H1 (cell line): ENCODE measurements around the gene ADPRH. TPM values are rescaled to one million over a fixed set of nuclear protein-coding genes. Genes with fewer than 3 reads are reported as not detected.

ENCODE experiments used
- CTCF ChIA-PET: fragments of 300-600 bp; sonication (Branson Sonifier 250); formaldehyde crosslinking; loops from one replicate; lab custom pipeline; 2021; ENCODE audit not compliant: partially characterized antibody; lab: Charles Lee
- POLR2A ChIA-PET: fragments of 300-600 bp; sonication (Branson Sonifier 250); formaldehyde crosslinking; loops from one replicate; lab custom pipeline; 2021; ENCODE audit warnings: inconsistent platforms; ENCODE audit not compliant: partially characterized antibody; lab: Charles Lee
- DNase-seq, 2 experiments: peaks; one replicate each; pipeline versions ENCODE4 v3.0.0 to v3.0.0-alpha.2; 2010 to 2022; ENCODE audit warnings: low spot score in 2 of 2, low read depth in 1 of 2, mixed read lengths in 1 of 2
- FAIRE-seq: peaks from 2 replicates; lab custom pipeline; 2011; peaks lifted over from hg19 to GRCh38; lab: Jason Lieb, UNC
- H2AFZ ChIP-seq: 2 replicates; pipeline ENCODE4 v1.8.1; 2012; ENCODE audit warnings: low read length, inconsistent platforms
- H2AK5ac ChIP-seq: 2 replicates; pipeline ENCODE4 v1.6.1; 2013; ENCODE audit warnings: low read depth, low read length
- H2BK120ac ChIP-seq: replicated peaks from 2 replicates; pipeline ENCODE3; 2013; ENCODE audit warnings: low read depth, low read length, inconsistent platforms
- H2BK12ac ChIP-seq: 2 replicates; pipeline ENCODE4 v1.6.1; 2013; ENCODE audit warnings: low read depth, low read length
- H2BK15ac ChIP-seq: 2 replicates; pipeline ENCODE4 v1.6.1; 2013; ENCODE audit warnings: low read length
- H2BK20ac ChIP-seq: 2 replicates; pipeline ENCODE4 v1.6.1; 2013; ENCODE audit warnings: low read length
- H2BK5ac ChIP-seq: 2 replicates; pipeline ENCODE4 v1.6.1; 2013; ENCODE audit warnings: low read depth, low read length
- H3K14ac ChIP-seq: 2 replicates; pipeline ENCODE4 v1.6.1; 2013; ENCODE audit warnings: inconsistent platforms; ENCODE audit not compliant: insufficient read length
- H3K18ac ChIP-seq: 2 replicates; pipeline ENCODE4 v1.6.1; 2013; ENCODE audit warnings: low read length; ENCODE audit errors: extremely low read depth
- H3K23ac ChIP-seq: 2 replicates; pipeline ENCODE4 v1.6.1; 2013; ENCODE audit warnings: inconsistent platforms; ENCODE audit not compliant: insufficient read length
- H3K23me2 ChIP-seq: 2 replicates; pipeline ENCODE4 v1.6.1; 2013; ENCODE audit warnings: low read depth, low read length
- H3K27ac ChIP-seq: 2 replicates; pipeline ENCODE4 v1.6.1; 2011; ENCODE audit warnings: low read depth, low read length, inconsistent platforms
- H3K27me3 ChIP-seq, 4 experiments: replicated peaks in 1 of 4; 1 replicate in 1 of 4; 2 replicates in 3 of 4; pipeline versions ENCODE4 v1.6.1 to v1.8.1; 2011 to 2013; ENCODE audit warnings: low read length in 3 of 4, mild to moderate bottlenecking in 3 of 4, inconsistent platforms in 2 of 4, mixed read lengths in 2 of 4, moderate library complexity in 1 of 4; ENCODE audit not compliant: control insufficient read depth in 3 of 4, insufficient read depth in 3 of 4; ENCODE audit errors: extremely low read depth in 1 of 4
- H3K36me3 ChIP-seq, 4 experiments: 2 replicates each; pipeline versions ENCODE4 v1.6.1 to v1.8.1; 2011 to 2013; ENCODE audit warnings: mild to moderate bottlenecking in 4 of 4, low read length in 3 of 4, moderate library complexity in 2 of 4, control low read depth in 1 of 4, inconsistent platforms in 1 of 4; ENCODE audit not compliant: insufficient read depth in 4 of 4, control insufficient read depth in 2 of 4
- H3K4ac ChIP-seq: replicated peaks from 2 replicates; pipeline ENCODE3; 2013; ENCODE audit warnings: low read length, low read depth, mixed read lengths, inconsistent platforms; ENCODE audit not compliant: insufficient read length
- H3K4me1 ChIP-seq, 4 experiments: replicated peaks in 1 of 4; 1 replicate in 1 of 4; 2 replicates in 3 of 4; pipeline versions ENCODE4 v1.6.1 to v1.8.1; 2011 to 2013; ENCODE audit warnings: low read length in 3 of 4, inconsistent platforms in 2 of 4, mixed read lengths in 1 of 4; ENCODE audit not compliant: insufficient read depth in 4 of 4, control insufficient read depth in 3 of 4
- H3K4me2 ChIP-seq, 2 experiments: 2 replicates each; pipeline versions ENCODE4 v1.6.1 to v1.8.1; 2011 to 2013; ENCODE audit warnings: low read depth in 2 of 2, low read length in 2 of 2, control low read depth in 1 of 2, inconsistent platforms in 1 of 2, mild to moderate bottlenecking in 1 of 2; ENCODE audit not compliant: insufficient read depth in 1 of 2
- H3K4me3 ChIP-seq, 4 experiments: fragments of 200-600, 300-600 bp in 1 of 4; sonication (generic), shearing (Covaris generic), sonication (Bioruptor Twin) in 1 of 4; 2 replicates each; pipeline versions ENCODE4 v1.5.1 to v1.8.1; 2011 to 2016; ENCODE audit warnings: low read length in 4 of 4, low read depth in 3 of 4, control low read depth in 2 of 4, inconsistent platforms in 2 of 4, mild to moderate bottlenecking in 2 of 4, mixed read lengths in 1 of 4, moderate library complexity in 1 of 4; ENCODE audit not compliant: insufficient read depth in 2 of 4; ENCODE audit errors: extremely low read depth in 1 of 4
- H3K56ac ChIP-seq: replicated peaks from 2 replicates; pipeline ENCODE3; 2013; ENCODE audit warnings: low read depth, mild to moderate bottlenecking, mixed read lengths, low read length, inconsistent platforms; ENCODE audit not compliant: insufficient read length
- H3K79me1 ChIP-seq: 2 replicates; pipeline ENCODE4 v1.6.1; 2013; ENCODE audit warnings: low read depth, low read length, control low read depth
- H3K79me2 ChIP-seq, 2 experiments: 2 replicates each; pipeline versions ENCODE4 v1.6.1 to v1.8.1; 2012 to 2013; ENCODE audit warnings: low read length in 2 of 2, mild to moderate bottlenecking in 2 of 2, inconsistent platforms in 1 of 2; ENCODE audit not compliant: insufficient read depth in 2 of 2, control insufficient read depth in 1 of 2
- H3K9ac ChIP-seq, 4 experiments: replicated peaks in 1 of 4; 1 replicate in 1 of 4; 2 replicates in 3 of 4; pipeline versions ENCODE4 v1.6.1 to v1.8.1; 2011 to 2013; ENCODE audit warnings: low read depth in 3 of 4, low read length in 3 of 4, control low read depth in 2 of 4, mild to moderate bottlenecking in 2 of 4, moderate library complexity in 2 of 4, inconsistent platforms in 1 of 4; ENCODE audit errors: extremely low read depth in 1 of 4
- H3K9me3 ChIP-seq, 2 experiments: 2 replicates each; pipeline versions ENCODE4 v1.6.1 to v1.8.1; 2012 to 2013; ENCODE audit warnings: mild to moderate bottlenecking in 2 of 2, moderate library complexity in 2 of 2, control low read depth in 1 of 2, inconsistent platforms in 1 of 2, low read depth in 1 of 2, low read length in 1 of 2, mixed read lengths in 1 of 2; ENCODE audit not compliant: insufficient read depth in 2 of 2
- H4K20me1 ChIP-seq, 2 experiments: replicated peaks in 1 of 2; 2 replicates each; pipeline versions ENCODE3 to v1.8.1; 2011 to 2013; ENCODE audit warnings: inconsistent platforms in 2 of 2, low read length in 2 of 2, mild to moderate bottlenecking in 1 of 2; ENCODE audit not compliant: insufficient read depth in 2 of 2, control insufficient read depth in 1 of 2
- H4K5ac ChIP-seq: 2 replicates; pipeline ENCODE4 v1.6.1; 2013; ENCODE audit warnings: low read length, low read depth, mixed read lengths, inconsistent platforms; ENCODE audit not compliant: insufficient read length
- H4K8ac ChIP-seq: 2 replicates; pipeline ENCODE4 v1.8.0; 2013; ENCODE audit warnings: mild to moderate bottlenecking, moderate library complexity, low read length, inconsistent platforms; ENCODE audit not compliant: insufficient read depth; ENCODE audit errors: extremely low read depth
- H4K91ac ChIP-seq: replicated peaks from 2 replicates; pipeline ENCODE3; 2013; ENCODE audit warnings: low read length, mixed read lengths, inconsistent platforms; ENCODE audit not compliant: insufficient read length
- EP300 ChIP-seq, 2 experiments: IDR thresholded peaks; 1 replicate in 1 of 2; 2 replicates in 1 of 2; pipeline ENCODE4 v1.6.1; 2011 to 2012; ENCODE audit warnings: low read depth in 2 of 2, low read length in 2 of 2, mild to moderate bottlenecking in 2 of 2, borderline replicate concordance in 1 of 2, inconsistent platforms in 1 of 2, moderate library complexity in 1 of 2
- POLR2A ChIP-seq, 2 experiments: IDR thresholded peaks; 1 replicate in 1 of 2; 2 replicates in 1 of 2; pipeline ENCODE4 v1.6.1; 2011; ENCODE audit warnings: low read depth in 2 of 2, low read length in 2 of 2, mild to moderate bottlenecking in 2 of 2; ENCODE audit errors: control extremely low read depth in 1 of 2
- SIN3A ChIP-seq, 2 experiments: IDR thresholded peaks in 1 of 2; conservative IDR thresholded peaks in 1 of 2; 2 replicates each; pipeline ENCODE4 v1.6.1; 2011 to 2012; ENCODE audit warnings: low read length in 2 of 2, improper control_type of control experiment in 1 of 2, low read depth in 1 of 2, mild to moderate bottlenecking in 1 of 2
- TAF1 ChIP-seq: IDR thresholded peaks from 2 replicates; pipeline ENCODE4 v1.6.1; 2011; ENCODE audit warnings: mild to moderate bottlenecking, low read depth, low read length
- TBP ChIP-seq: IDR thresholded peaks from 2 replicates; pipeline ENCODE4 v1.6.1; 2011; ENCODE audit warnings: low read depth, low read length, improper control_type of control experiment
- WGBS, 2 experiments: shearing (Covaris generic) in 1 of 2; methylation state at CpG; one replicate each; pipeline versions ENCODE4 v1.1.6 to v1.1.7; 2013 to 2015; ENCODE audit warnings: low lambda C conversion rate in 2 of 2, mixed read lengths in 2 of 2, inconsistent platforms in 1 of 2, low coverage in 1 of 2, missing lambda C conversion rate in 1 of 2; ENCODE audit not compliant: insufficient replicate concordance in 2 of 2, insufficient coverage in 1 of 2, insufficient read length in 1 of 2; ENCODE audit errors: extremely low coverage in 1 of 2, missing lambda C conversion rate in 1 of 2; 5-methylcytosine and 5-hydroxymethylcytosine counted together
- long read RNA-seq, 2 experiments: library from RNA in 1 of 2; library from capped mRNA in 1 of 2; stranded (forward); transcript quantifications; one replicate each; pipeline ENCODE4 v2.0.0, GENCODE V29; 2021; ENCODE audit warnings: inconsistent platforms in 1 of 2
- polyA minus RNA-seq, 3 experiments: library from RNA; depleted of rRNA, polyadenylated mRNA; stranded (reverse); fragments of >200 nt; gene quantifications; 1 replicate in 2 of 3; 2 replicates in 1 of 3; pipeline ENCODE4 v1.2.3, GENCODE V29; 2011
- polyA plus RNA-seq, 7 experiments: library from polyadenylated mRNA; depleted of rRNA in 3 of 7; stranded (reverse) in 5 of 7; unstranded in 2 of 7; fragments of >200 nt in 5 of 7; fragments of 200-250 nt in 2 of 7; gene quantifications; 1 replicate in 5 of 7; 2 replicates in 1 of 7; 4 replicates in 1 of 7; pipeline versions ENCODE4 v1.2.1 to v1.2.3, GENCODE V29; 2011 to 2013; ENCODE audit warnings: missing spikeins in 2 of 7, mixed read lengths in 2 of 7
- total RNA-seq: library from RNA; stranded (reverse); fragmentation: NEBNext Ultra II Directional; extraction: Animal tissue kit (Norgen Biotek cat#: 25700); gene quantifications from 2 replicates; pipeline ENCODE4 v1.2.1, GENCODE V29; 2021

Gene ADPRH
- total RNA-seq (4.1 and 4.2 TPM in 2 replicates), polyA plus RNA-seq (2011; rRNA removed) (2.3 and 2.6 TPM in 2 replicates), polyA minus RNA-seq (2011; rRNA and poly(A)+ RNA removed) (4.2 and 4.6 TPM in 2 replicates)
- 2.8 TPM for polyA plus RNA-seq (2011; cell fraction: cytosol; rRNA removed)
- polyA plus RNA-seq (2011; cell fraction: nucleus; rRNA removed): 2.3 TPM
- polyA plus RNA-seq (2012, experiment 1 of 2): 2.5 to 3.7 TPM (median 3.5 TPM) in 4 replicates
- 1.7 TPM for polyA plus RNA-seq (2012, experiment 2 of 2)
- polyA plus RNA-seq (2013, experiment 1 of 2): 1.8 TPM
- 1.7 TPM for polyA plus RNA-seq (2013, experiment 2 of 2)
- 1.9 TPM for polyA minus RNA-seq (2011; cell fraction: cytosol; rRNA and poly(A)+ RNA removed)
- 1.8 TPM for polyA minus RNA-seq (2011; cell fraction: nucleus; rRNA and poly(A)+ RNA removed)
- long read RNA-seq, experiment 1, partial matches to known transcripts: 1 of 5 reads
- long read RNA-seq, experiment 1, other reads (novel, unspliced or antisense): 2 of 5 reads
- long read RNA-seq, experiment 2, partial matches to known transcripts: 0 of 1 reads
- long read RNA-seq, experiment 2, other reads (novel, unspliced or antisense): 1 of 1 reads

GRCh38 chr3:119579366-119580066 is at the start of gene ADPRH:
ADPRH (plus strand) TSS chr3:119579492; CDS start chr3:119582170, 2,678 bp downstream.
- Histone ChIP-seq H3K79me1 (no peaks in the 10 kb centered on the region), H3K14ac (no peak within 1 kb of the TSS), H3K56ac (no peak within 1 kb of the TSS), H2BK15ac (0 out of 2 replicates have a peak within 1 kb of the TSS, but pooled peaks have one; percentile 81), H2BK12ac (peak within 1 kb of the TSS; percentile 53), H4K20me1 (no peaks in the 10 kb centered on the region), H3K23me2 (peaks cover 9% of the 10 kb centered on the region), H2AK5ac (0 out of 2 replicates have a peak within 1 kb of the TSS, but pooled peaks have one; percentile 13), H3K4ac (no peak within 1 kb of the TSS), H3K27me3 (peaks cover 0 to 11% (median 8%) of the 10 kb centered on the region in 4 experiments; a peak in 4 of 7 replicates), H3K23ac (no peak within 1 kb of the TSS), H2BK120ac (no peak within 1 kb of the TSS), H4K8ac (peak within 1 kb of the TSS; percentile 95; the same call in 1 of the 2 replicates), H2BK20ac (peak within 1 kb of the TSS; percentile 86; the same call in 1 of the 2 replicates), H3K4me2 (peak within 1 kb of the TSS; percentile 95 to 98), H3K27ac (no peak within 1 kb of the TSS), H3K79me2 (no peaks in the 10 kb centered on the region), H2BK5ac (no peak within 1 kb of the TSS), H4K91ac (peak within 1 kb of the TSS; percentile 71), H3K36me3 (no peaks in the 10 kb centered on the region), H4K5ac (peak within 1 kb of the TSS; percentile 30), H3K9ac (peak within 1 kb of the TSS; percentile 35 to 83 (median 76)), H3K4me3 (peak within 1 kb of the TSS; percentile 61 to 83 (median 70)), H2AFZ (peak within 1 kb of the TSS; percentile 93), H3K18ac (peak within 1 kb of the TSS; percentile 97), H3K4me1 (peaks cover 0 to 4% (median 4%) of the 10 kb centered on the region in 4 experiments; a peak in 4 of 7 replicates), H3K9me3 (no peaks in the 10 kb centered on the region)
- WGBS, 2 experiments: 3% methylated on average over 43 of the region's 68 CpGs; no CpG with 5 or more reads in 1 of the 2 experiments
- FAIRE-seq (no peak), DNase-seq (peak in 1 of 2 experiments; percentile 88)
- ChIA-PET POLR2A (interaction anchor here (0.6 to 2.4 kb wide), 11 partner anchors 10 to 227 kb away, joined by 3 to 10 read pairs (median 4); partner anchors contain the start of genes CD80, TIMMDC1 and TMEM39A), CTCF (interaction anchor here (1.1 to 1.5 kb wide), 4 partner anchors 17 to 162 kb away, joined by 3 to 4 read pairs (median 4); no protein-coding TSS in a partner anchor)
- peak; percentile 60 to 64 for TF ChIP-seq POLR2A (IDR thresholded peaks at IDR 0.05; ENCODE audit: control extremely low read depth in 1 of 2, low read depth in 2 of 2, low read length in 2 of 2)
- 0 out of 4 replicates have a peak, but pooled peaks of 1 of the 2 experiments have one; percentile 9 for TF ChIP-seq SIN3A (conservative IDR thresholded peaks at IDR 0.05 in 1 of 2, IDR thresholded peaks at IDR 0.05 in 1 of 2; ENCODE audit: low read depth in 1 of 2, low read length in 2 of 2)
- TF ChIP-seq EP300 (IDR thresholded peaks at IDR 0.05; ENCODE audit: borderline replicate concordance in 1 of 2, low read depth in 2 of 2, low read length in 2 of 2): 0 out of 3 replicates have a peak, but pooled peaks of 1 of the 2 experiments have one; percentile 40
- peak; percentile 63 for TF ChIP-seq TAF1
- peak; percentile 40; the same call in 1 of the 2 replicates for TF ChIP-seq TBP
